PC-3 (cell line): ENCODE results near the gene OR1I1. TPM values are rescaled to one million over a fixed set of nuclear protein-coding genes. Genes with fewer than 3 reads are reported as not detected.

Experiments used
- ATAC-seq: fragments of 200-7000 bp; cut with Tn5 transposase; 2 replicates; pipeline ENCODE4 v1.9.1; 2020; ENCODE audit warnings: mild to moderate bottlenecking, moderate library complexity
- BruUV-seq: library from RNA; stranded (reverse); fragments of 400-500 nt; replicated peaks from 2 replicates; lab custom pipeline; 2021; lab: Mats Ljungman, UMichigan
- CTCF ChIA-PET: fragments of 300-600 bp; sonication (Branson Sonifier 250); formaldehyde crosslinking; loops from one replicate; lab custom pipeline; 2022; ENCODE audit warnings: antibody characterized with exemption; lab: Charles Lee
- POLR2A ChIA-PET: fragments of 300-600 bp; sonication (Branson Sonifier 250); formaldehyde crosslinking; loops from one replicate; lab custom pipeline; 2022; ENCODE audit warnings: antibody characterized with exemption; ENCODE audit not compliant: unreplicated experiment; lab: Charles Lee
- DNase-seq: peaks from one replicate; pipeline ENCODE4 v3.0.0-alpha.2; 2015
- H2AFZ ChIP-seq: fragments of 300-600 bp; sonication (generic); 2 replicates; pipeline ENCODE4 v1.6.0; 2016; ENCODE audit warnings: antibody characterized with exemption, low read length
- H3F3A ChIP-seq: fragments of 300-600 bp; sonication (generic); one replicate; pipeline ENCODE4 v1.6.0; 2017; ENCODE audit warnings: antibody characterized with exemption, low read length, control low read depth, mild to moderate bottlenecking; ENCODE audit not compliant: unreplicated experiment
- H3K27ac ChIP-seq: fragments of 300-600 bp; sonication (generic); 2 replicates; pipeline ENCODE4 v1.5.1; 2016; ENCODE audit warnings: mild to moderate bottlenecking, low read length
- H3K27me3 ChIP-seq: fragments of 300-600 bp; sonication (generic); 2 replicates; pipeline ENCODE4 v1.6.1; 2016; ENCODE audit warnings: low read length, mixed read lengths
- H3K36me3 ChIP-seq: fragments of 300-600 bp; sonication (generic); 2 replicates; pipeline ENCODE4 v1.6.1; 2016; ENCODE audit warnings: low read depth, mixed run types, low read length, mixed read lengths
- H3K4me1 ChIP-seq: fragments of 300-600 bp; sonication (generic); 2 replicates; pipeline ENCODE4 v1.5.1; 2016; ENCODE audit warnings: low read length; ENCODE audit not compliant: insufficient read depth
- H3K4me2 ChIP-seq: fragments of 300-600 bp; sonication (generic); 2 replicates; pipeline ENCODE4 v1.6.0; 2016; ENCODE audit warnings: low read length
- H3K4me3 ChIP-seq: fragments of 300-600 bp; sonication (generic); 2 replicates; pipeline ENCODE4 v1.5.1; 2016; ENCODE audit warnings: mild to moderate bottlenecking, low read length, mixed read lengths
- H3K79me2 ChIP-seq: fragments of 300-600 bp; sonication (generic); 2 replicates; pipeline ENCODE4 v1.6.1; 2017; ENCODE audit warnings: low read length, mixed read lengths
- H3K9ac ChIP-seq: fragments of 300-600 bp; sonication (generic); 2 replicates; pipeline ENCODE4 v1.6.0; 2016; ENCODE audit warnings: mild to moderate bottlenecking, low read length
- H3K9me2 ChIP-seq: fragments of 300-600 bp; sonication (generic); replicated peaks from 2 replicates; pipeline ENCODE4 v1.6.1; 2016; ENCODE audit warnings: mixed run types, low read length, mixed read lengths
- H3K9me3 ChIP-seq: fragments of 300-600 bp; sonication (generic); 2 replicates; pipeline ENCODE4 v1.6.1; 2016; ENCODE audit warnings: low read length, mixed read lengths
- H4K20me1 ChIP-seq: fragments of 300-600 bp; sonication (generic); 2 replicates; pipeline ENCODE4 v1.6.1; 2016; ENCODE audit warnings: low read length, mixed read lengths
- EZH2 ChIP-seq: fragments of 300-600 bp; sonication (generic); IDR thresholded peaks from one replicate; pipeline ENCODE4 v1.6.1; 2017; ENCODE audit warnings: antibody characterized with exemption, mild to moderate bottlenecking, low read length; ENCODE audit not compliant: unreplicated experiment
- EZH2phosphoT487 ChIP-seq: fragments of 300-600 bp; sonication (generic); IDR thresholded peaks from 2 replicates; pipeline ENCODE4 v1.6.1; 2018; ENCODE audit warnings: mild to moderate bottlenecking, antibody characterized with exemption, low read length, borderline replicate concordance
- intact Hi-C: fragments of 100-400 bp; cut with micrococcal nuclease; formaldehyde crosslinking; loops from 2 replicates; pipeline ENCODE4 v1.9.0; 2023
- total RNA-seq: library from RNA; depleted of rRNA; stranded (reverse); fragments of >200 nt; gene quantifications from 2 replicates; pipeline ENCODE4 v1.2.3, GENCODE V29; 2014
- TF ChIP-seq, protein P1 (sequence below): fragments of 300-600 bp; sonication (generic); conservative IDR thresholded peaks from 2 replicates; pipeline ENCODE4 v1.5.1; 2017; ENCODE audit warnings: antibody characterized with exemption, low read depth, mild to moderate bottlenecking, low read length

Gene OR1I1
- total RNA-seq, 1 experiment from 2014 or later, result not detected

- Histone ChIP-seq H3K4me1 (peaks cover 5% of the 10 kb centered on the region), H3K27me3 (no peaks in the 10 kb centered on the region), H3K9me3 (no peaks in the 10 kb centered on the region), H3K4me2 (no peak overlapping the region), H3F3A (no peaks in the 10 kb centered on the region), H4K20me1 (no peaks in the 10 kb centered on the region), H3K27ac (no peak overlapping the region), H2AFZ (no peak overlapping the region), H3K36me3 (peaks cover 8% of the 10 kb centered on the region; the same call in 1 of the 2 replicates), H3K9ac (no peak overlapping the region), H3K9me2 (no peaks in the 10 kb centered on the region), H3K79me2 (no peaks in the 10 kb centered on the region), H3K4me3 (no peak overlapping the region)
- ATAC-seq (no peak), DNase-seq (no peak)
- ChIA-PET CTCF (no interaction called here), POLR2A (no interaction called here)
- TF ChIP-seq EZH2, result no peak
- TF ChIP-seq, protein P1, sequence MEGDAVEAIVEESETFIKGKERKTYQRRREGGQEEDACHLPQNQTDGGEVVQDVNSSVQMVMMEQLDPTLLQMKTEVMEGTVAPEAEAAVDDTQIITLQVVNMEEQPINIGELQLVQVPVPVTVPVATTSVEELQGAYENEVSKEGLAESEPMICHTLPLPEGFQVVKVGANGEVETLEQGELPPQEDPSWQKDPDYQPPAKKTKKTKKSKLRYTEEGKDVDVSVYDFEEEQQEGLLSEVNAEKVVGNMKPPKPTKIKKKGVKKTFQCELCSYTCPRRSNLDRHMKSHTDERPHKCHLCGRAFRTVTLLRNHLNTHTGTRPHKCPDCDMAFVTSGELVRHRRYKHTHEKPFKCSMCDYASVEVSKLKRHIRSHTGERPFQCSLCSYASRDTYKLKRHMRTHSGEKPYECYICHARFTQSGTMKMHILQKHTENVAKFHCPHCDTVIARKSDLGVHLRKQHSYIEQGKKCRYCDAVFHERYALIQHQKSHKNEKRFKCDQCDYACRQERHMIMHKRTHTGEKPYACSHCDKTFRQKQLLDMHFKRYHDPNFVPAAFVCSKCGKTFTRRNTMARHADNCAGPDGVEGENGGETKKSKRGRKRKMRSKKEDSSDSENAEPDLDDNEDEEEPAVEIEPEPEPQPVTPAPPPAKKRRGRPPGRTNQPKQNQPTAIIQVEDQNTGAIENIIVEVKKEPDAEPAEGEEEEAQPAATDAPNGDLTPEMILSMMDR, result no peak
- TF ChIP-seq EZH2phosphoT487, result no peak
- intact Hi-C loops, result no loop called here
- BruUV-seq, result no TSS peak
These were observed 28.4 kb downstream of the OR1I1 start for GRCh38 chr19:15110418-15110815.

DNA sequence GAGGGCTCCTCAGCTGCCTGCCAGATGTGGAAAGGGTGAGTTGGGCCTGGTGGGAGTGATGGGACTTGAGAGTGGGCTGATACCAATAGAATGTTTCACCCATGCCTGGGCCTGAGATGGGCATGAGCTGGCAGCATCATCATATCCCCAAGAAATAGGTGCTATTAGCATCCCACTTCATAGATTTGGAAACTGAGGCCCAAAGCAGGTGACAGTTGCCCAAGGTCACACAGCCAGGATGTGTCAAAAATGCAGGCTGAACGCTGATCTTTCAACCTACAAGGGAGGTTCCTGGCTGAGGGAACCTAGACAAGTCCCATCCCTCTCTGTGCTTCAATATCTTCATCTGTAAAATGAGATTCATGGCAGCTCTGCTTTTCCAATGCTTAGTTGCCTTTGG lies 29.7 kb downstream of the OR1I1 start:
- Histone ChIP-seq H3K27me3 (no peaks in the 10 kb centered on the region), H3K4me2 (no peak overlapping the region), H2AFZ (no peak overlapping the region), H3K9me2 (no peaks in the 10 kb centered on the region), H3K4me3 (no peak overlapping the region), H4K20me1 (no peaks in the 10 kb centered on the region), H3K9ac (no peak overlapping the region), H3F3A (no peaks in the 10 kb centered on the region), H3K36me3 (peaks cover 14% of the 10 kb centered on the region; the same call in 1 of the 2 replicates), H3K4me1 (peaks cover 5% of the 10 kb centered on the region), H3K9me3 (no peaks in the 10 kb centered on the region), H3K79me2 (no peaks in the 10 kb centered on the region), H3K27ac (no peak overlapping the region)
- intact Hi-C loops, result no loop called here
- POLR2A ChIA-PET, result no interaction called here
- TF ChIP-seq EZH2phosphoT487 (no peak), EZH2 (no peak)
- TF ChIP-seq, protein P1, result no peak
- CTCF ChIA-PET, result interaction anchor here (0.6 kb wide), 1 partner anchor 87 kb away, joined by 5 read pairs; no protein-coding TSS in a partner anchor
- no peak for DNase-seq
- no peak for ATAC-seq
- BruUV-seq, result no TSS peak

- no peak overlapping the region for H2AFZ ChIP-seq
- H3K4me3 ChIP-seq, result no peak overlapping the region
- ATAC-seq (no peak), DNase-seq (peak; percentile 45)
- H3K79me2 ChIP-seq, result no peaks in the 10 kb centered on the region
- peaks cover 5% of the 10 kb centered on the region for H3K4me1 ChIP-seq
- H3K9me2 ChIP-seq, result no peaks in the 10 kb centered on the region
- no peak overlapping the region for H3K27ac ChIP-seq
- no peaks in the 10 kb centered on the region for H3K27me3 ChIP-seq
- peaks cover 19% of the 10 kb centered on the region; the same call in 1 of the 2 replicates for H3K36me3 ChIP-seq
- intact Hi-C loops, result no loop called here
- no peaks in the 10 kb centered on the region for H4K20me1 ChIP-seq
- TF ChIP-seq, protein P1, result peak; percentile 31; the same call in 1 of the 2 replicates
- TF ChIP-seq EZH2, result no peak
- ChIA-PET POLR2A (no interaction called here), CTCF (interaction anchor here (0.6 kb wide), 2 partner anchors 87 to 151 kb away, joined by 4 to 5 read pairs; no protein-coding TSS in a partner anchor)
- no peaks in the 10 kb centered on the region for H3K9me3 ChIP-seq
- no peak overlapping the region for H3K9ac ChIP-seq
- no TSS peak for BruUV-seq
- H3F3A ChIP-seq, result no peaks in the 10 kb centered on the region
- no peak overlapping the region for H3K4me2 ChIP-seq
These were observed 30.4 kb downstream of the OR1I1 start for GRCh38 chr19:15112385-15112784.
